SK-N-MC (cell line): ENCODE data around the gene CNTFR.

Experiments
- DNase-seq: peaks from one replicate; pipeline ENCODE4 v3.0.0-alpha.2; 2011; ENCODE audit warnings: low read depth, low spot score
- H3K27ac ChIP-seq: fragments of 200-600 bp; sonication (generic); 2 replicates; pipeline ENCODE4 v1.5.1; 2016; ENCODE audit warnings: mixed run types
- H3K36me3 ChIP-seq: fragments of 200-600 bp; sonication (generic); 2 replicates; pipeline ENCODE4 v1.6.1; 2017; ENCODE audit warnings: antibody characterized with exemption, low read length, mixed read lengths; ENCODE audit not compliant: insufficient read depth
- H3K4me3 ChIP-seq: fragments of 200-600 bp; sonication (generic); 2 replicates; pipeline ENCODE4 v1.5.1; 2016
- H3K9ac ChIP-seq: fragments of 200-600 bp; sonication (generic); 2 replicates; pipeline ENCODE4 v1.8.0; 2017; ENCODE audit warnings: mixed run types, mixed read lengths; ENCODE audit not compliant: insufficient read length
- H3K9me3 ChIP-seq: fragments of 200-600 bp; sonication (generic); 2 replicates; pipeline ENCODE4 v1.6.1; 2017; ENCODE audit warnings: low read depth, mild to moderate bottlenecking, antibody characterized with exemption, low read length, moderate library complexity, mixed read lengths
- EZH2 ChIP-seq: fragments of 200-600 bp; sonication (generic); IDR thresholded peaks from one replicate; pipeline ENCODE4 v1.6.1; 2017; ENCODE audit warnings: antibody characterized with exemption
- FOXP2 ChIP-seq: optimal IDR thresholded peaks from 2 replicates; pipeline ENCODE3; 2011; ENCODE audit warnings: mild to moderate bottlenecking, moderate library complexity; ENCODE audit not compliant: insufficient read depth; ENCODE audit errors: extremely low read length, control extremely low read depth
- POLR2AphosphoS5 ChIP-seq: IDR thresholded peaks from 2 replicates; pipeline ENCODE4 v1.6.1; 2012; ENCODE audit warnings: mild to moderate bottlenecking, low read depth, low read length, borderline replicate concordance

The CNTFR gene

GRCh38 chr9:34570809-34571480, 18.6 kb downstream of the CNTFR start:
- TF ChIP-seq POLR2AphosphoS5 = no peak
- no peak for TF ChIP-seq FOXP2
- no peak for TF ChIP-seq EZH2
- no peak for DNase-seq
- Histone ChIP-seq H3K4me3 (no peak overlapping the region), H3K9ac (no peak overlapping the region), H3K27ac (no peak overlapping the region), H3K9me3 (no peaks in the 10 kb centered on the region), H3K36me3 (no peaks in the 10 kb centered on the region)

DNA sequence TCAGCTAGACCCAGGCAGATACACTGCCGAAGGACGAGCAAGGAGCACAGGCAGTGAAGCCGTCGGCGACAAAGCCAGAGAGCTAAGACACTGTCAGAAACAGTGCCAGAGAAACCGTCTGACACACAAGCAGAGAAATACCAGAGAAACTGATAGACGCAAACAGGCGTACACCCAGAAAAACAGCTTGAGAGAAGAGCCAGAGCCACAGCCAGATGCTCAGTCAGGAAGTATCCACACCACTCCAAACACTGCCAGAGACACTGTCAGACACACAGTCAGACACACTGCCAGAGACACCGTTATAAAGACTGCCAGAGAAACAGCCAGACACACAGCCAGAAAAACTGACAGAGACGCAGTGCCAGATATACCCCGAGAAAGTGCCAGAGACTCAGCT, 19.1 kb downstream of the CNTFR start:
- no peak for DNase-seq
- TF ChIP-seq POLR2AphosphoS5 = no peak
- no peak for TF ChIP-seq FOXP2
- TF ChIP-seq EZH2 = no peak
- no peaks in the 10 kb centered on the region for H3K36me3 ChIP-seq
- no peaks in the 10 kb centered on the region for H3K9me3 ChIP-seq
- no peak overlapping the region for H3K4me3 ChIP-seq
- no peak overlapping the region for H3K9ac ChIP-seq
- no peak overlapping the region for H3K27ac ChIP-seq

DNA sequence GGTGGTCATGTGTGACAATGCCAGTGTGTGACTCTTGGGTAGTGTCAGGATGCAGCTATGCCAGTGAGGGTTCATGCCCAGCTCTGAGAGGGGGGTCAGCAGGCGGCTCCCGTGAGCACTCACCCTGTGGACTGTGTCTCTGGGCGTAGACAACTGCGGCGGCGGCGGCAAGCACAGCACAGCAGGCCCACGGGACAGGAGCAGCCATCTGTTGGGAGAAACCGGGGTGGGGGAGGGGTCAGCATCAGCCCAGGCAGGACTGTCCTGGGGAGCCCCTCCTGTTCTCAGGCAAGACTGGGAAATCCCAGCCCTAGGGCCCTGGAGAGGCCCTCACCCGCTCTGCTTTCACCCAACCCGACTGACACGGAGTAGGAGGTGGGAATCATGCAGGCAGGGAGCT, 20.8 kb downstream of the CNTFR start:
- H3K9me3 ChIP-seq = no peaks in the 10 kb centered on the region
- H3K9ac ChIP-seq = no peak overlapping the region
- H3K36me3 ChIP-seq = no peaks in the 10 kb centered on the region
- TF ChIP-seq EZH2 (no peak), POLR2AphosphoS5 (no peak), FOXP2 (no peak)
- no peak overlapping the region for H3K27ac ChIP-seq
- DNase-seq = no peak
- no peak overlapping the region for H3K4me3 ChIP-seq

- no peaks in the 10 kb centered on the region for H3K36me3 ChIP-seq
- no peak overlapping the region for H3K4me3 ChIP-seq
- H3K27ac ChIP-seq = no peak overlapping the region
- DNase-seq = no peak
- no peaks in the 10 kb centered on the region for H3K9me3 ChIP-seq
- H3K9ac ChIP-seq = no peak overlapping the region
- TF ChIP-seq FOXP2 = no peak
- no peak for TF ChIP-seq POLR2AphosphoS5
- TF ChIP-seq EZH2 = no peak
Measured at GRCh38 chr9:34568133-34568532, 21.4 kb downstream of the CNTFR start.

- H3K27ac ChIP-seq = no peak overlapping the region
- no peaks in the 10 kb centered on the region for H3K9me3 ChIP-seq
- TF ChIP-seq EZH2 (no peak), FOXP2 (no peak), POLR2AphosphoS5 (no peak)
- no peak overlapping the region for H3K4me3 ChIP-seq
- H3K9ac ChIP-seq = no peak overlapping the region
- DNase-seq = no peak
- H3K36me3 ChIP-seq = no peaks in the 10 kb centered on the region
Measured at GRCh38 chr9:34566972-34567371, 22.6 kb downstream of the CNTFR start.

GRCh38 chr9:34566322-34566721, 23.2 kb downstream of the CNTFR start:
- TF ChIP-seq FOXP2 (no peak), POLR2AphosphoS5 (no peak), EZH2 (no peak)
- H3K4me3 ChIP-seq = no peak overlapping the region
- DNase-seq = no peak
- H3K9ac ChIP-seq = no peak overlapping the region
- H3K9me3 ChIP-seq = no peaks in the 10 kb centered on the region
- no peaks in the 10 kb centered on the region for H3K36me3 ChIP-seq
- no peak overlapping the region for H3K27ac ChIP-seq

GRCh38 chr9:34565856-34566255, 23.7 kb downstream of the CNTFR start:
- TF ChIP-seq EZH2 = no peak
- TF ChIP-seq POLR2AphosphoS5 = no peak
- no peak for TF ChIP-seq FOXP2
- H3K36me3 ChIP-seq = no peaks in the 10 kb centered on the region
- H3K4me3 ChIP-seq = no peak overlapping the region
- H3K9me3 ChIP-seq = no peaks in the 10 kb centered on the region
- H3K9ac ChIP-seq = no peak overlapping the region
- no peak for DNase-seq
- H3K27ac ChIP-seq = no peak overlapping the region

GRCh38 chr9:34564617-34565016, 24.9 kb downstream of the CNTFR start:
- DNase-seq = no peak
- Histone ChIP-seq H3K9me3 (no peaks in the 10 kb centered on the region), H3K27ac (no peak overlapping the region), H3K36me3 (no peaks in the 10 kb centered on the region), H3K4me3 (no peak overlapping the region), H3K9ac (no peak overlapping the region)
- TF ChIP-seq FOXP2 (no peak), POLR2AphosphoS5 (no peak), EZH2 (no peak)

DNA sequence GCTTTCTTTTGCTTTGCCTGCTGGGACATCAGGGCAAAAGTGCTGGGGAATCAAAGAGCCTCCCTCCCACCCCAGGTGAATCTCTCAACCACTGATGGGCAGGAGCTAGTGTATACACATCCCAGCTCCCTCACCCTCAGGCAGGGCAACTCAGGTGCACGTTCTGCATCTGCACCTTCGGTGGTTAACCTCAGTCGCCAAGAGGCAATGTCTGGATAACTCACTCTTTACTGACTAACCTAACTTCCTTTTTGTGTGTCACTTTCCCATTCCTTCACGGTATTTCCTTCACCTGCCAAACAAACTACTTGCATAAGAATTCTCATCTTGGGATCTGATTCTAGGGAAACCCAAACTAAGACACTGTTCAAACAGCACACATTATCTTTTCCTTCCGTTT, 26.3 kb downstream of the CNTFR start:
- no peak for DNase-seq
- Histone ChIP-seq H3K9ac (no peak overlapping the region), H3K4me3 (no peak overlapping the region), H3K27ac (no peak overlapping the region), H3K9me3 (no peaks in the 10 kb centered on the region), H3K36me3 (no peaks in the 10 kb centered on the region)
- TF ChIP-seq FOXP2 = no peak
- no peak for TF ChIP-seq POLR2AphosphoS5
- no peak for TF ChIP-seq EZH2
